DMS53 treated with DMSO at 0.1 percent for 48 hours (cell line): ENCODE data around the gene ACSL5.

Experiments
- DNase-seq: peaks from one replicate; lab custom pipeline; 2025; ENCODE audit not compliant: unreplicated experiment; lab: John Stamatoyannopoulos, UW

Gene ACSL5

GRCh38 chr10:112373912-112374338 is at the start of gene ACSL5:
ACSL5 (plus strand) TSS chr10:112374116; CDS start chr10:112394947, 20,831 bp downstream.
- peak; percentile 51 for DNase-seq

- no peak for DNase-seq
Measured at GRCh38 chr10:112327678-112328077, 46.2 kb upstream of the ACSL5 start.

GRCh38 chr10:112330162-112330561 is 43.8 kb upstream of the ACSL5 start:
- no peak for DNase-seq

GRCh38 chr10:112330607-112331160 is 43.2 kb upstream of the ACSL5 start:
- no peak for DNase-seq

GRCh38 chr10:112332022-112332421 is 41.9 kb upstream of the ACSL5 start:
- DNase-seq: no peak

GRCh38 chr10:112332509-112333228 is 41.2 kb upstream of the ACSL5 start:
- no peak for DNase-seq

GRCh38 chr10:112333452-112333851 is 40.5 kb upstream of the ACSL5 start:
- no peak for DNase-seq

- DNase-seq: peak; percentile 9
Measured at GRCh38 chr10:112335111-112335867, 38.6 kb upstream of the ACSL5 start.

GRCh38 chr10:112335868-112336265 is 38.0 kb upstream of the ACSL5 start:
- no peak for DNase-seq

GRCh38 chr10:112336556-112337201 is 37.2 kb upstream of the ACSL5 start:
- DNase-seq: no peak

GRCh38 chr10:112338957-112339356 is 35.0 kb upstream of the ACSL5 start:
- DNase-seq: no peak

- no peak for DNase-seq
Measured at GRCh38 chr10:112340601-112341000, 33.3 kb upstream of the ACSL5 start.

- no peak for DNase-seq
Measured at GRCh38 chr10:112343056-112343806, 30.7 kb upstream of the ACSL5 start.

GRCh38 chr10:112344261-112344660 is 29.7 kb upstream of the ACSL5 start:
- no peak for DNase-seq

- no peak for DNase-seq
Measured at GRCh38 chr10:112345202-112345601, 28.7 kb upstream of the ACSL5 start.

GRCh38 chr10:112345743-112346142 is 28.2 kb upstream of the ACSL5 start:
- DNase-seq: no peak

- DNase-seq: no peak
Measured at GRCh38 chr10:112346774-112347173, 27.1 kb upstream of the ACSL5 start.

GRCh38 chr10:112347709-112348671 is 25.9 kb upstream of the ACSL5 start:
- DNase-seq: no peak

GRCh38 chr10:112348759-112349158 is 25.2 kb upstream of the ACSL5 start:
- no peak for DNase-seq
